ENCODE measurements around the gene DCDC2C. TPM values are rescaled to one million over a fixed set of nuclear protein-coding genes. Genes with fewer than 3 reads are reported as not detected.

The DCDC2C gene
- total RNA-seq, 1 experiment from 2014 or later, result not detected

GRCh38 chr2:3736112-3736511 lies 32.7 kb downstream of the DCDC2C start:
- no peak overlapping the region for H3K4me3 ChIP-seq (ENCODE audit: low read depth, low read length)
- Mint-ChIP-seq H3K36me3 (ENCODE audit: insufficient read depth, unreplicated experiment) (no peaks in the 10 kb centered on the region), H3K27me3 (ENCODE audit: insufficient read depth, unreplicated experiment) (peaks cover 18% of the 10 kb centered on the region), H3K4me3 (ENCODE audit: unreplicated experiment) (no peak overlapping the region), H3K27ac (ENCODE audit: unreplicated experiment) (no peak overlapping the region), H3K9me3 (ENCODE audit: unreplicated experiment) (no peaks in the 10 kb centered on the region), H3K4me1 (ENCODE audit: low read depth, unreplicated experiment) (no peaks in the 10 kb centered on the region)
- no peak for DNase-seq
- no peaks in the 10 kb centered on the region for H3K9me3 ChIP-seq
- H3K4me1 ChIP-seq, result no peaks in the 10 kb centered on the region
- peaks cover 4% of the 10 kb centered on the region for H3K27me3 ChIP-seq (replicated peaks; ENCODE audit: control insufficient read depth, insufficient read depth, low read length)
- POLR2A ChIA-PET, result no interaction called here
- intact Hi-C loops (cut with micrococcal nuclease; ENCODE audit: unreplicated experiment), result no loop called here
- TF ChIP-seq CTCF (IDR thresholded peaks at IDR 0.05; ENCODE audit: insufficient read depth in 1 of 2, low read depth in 1 of 2, low read length in 1 of 2, severe bottlenecking in 1 of 2, unreplicated experiment in 1 of 2), result no peak
- CTCF ChIA-PET, result no interaction called here
- no peaks in the 10 kb centered on the region for H3K36me3 ChIP-seq (ENCODE audit: control insufficient read depth, insufficient read depth, low read length)
- BruUV-seq (replicated peaks), result no TSS peak

- Mint-ChIP-seq H3K27ac (ENCODE audit: unreplicated experiment) (no peak overlapping the region), H3K9me3 (ENCODE audit: unreplicated experiment) (no peaks in the 10 kb centered on the region), H3K27me3 (ENCODE audit: insufficient read depth, unreplicated experiment) (peaks cover 12% of the 10 kb centered on the region), H3K4me1 (ENCODE audit: low read depth, unreplicated experiment) (no peaks in the 10 kb centered on the region), H3K36me3 (ENCODE audit: insufficient read depth, unreplicated experiment) (no peaks in the 10 kb centered on the region), H3K4me3 (ENCODE audit: unreplicated experiment) (no peak overlapping the region)
- Histone ChIP-seq H3K36me3 (ENCODE audit: control insufficient read depth, insufficient read depth, low read length) (no peaks in the 10 kb centered on the region), H3K9me3 (no peaks in the 10 kb centered on the region), H3K27me3 (replicated peaks; ENCODE audit: control insufficient read depth, insufficient read depth, low read length) (peaks cover 4% of the 10 kb centered on the region), H3K4me3 (ENCODE audit: low read depth, low read length) (no peak overlapping the region), H3K4me1 (no peaks in the 10 kb centered on the region)
- no peak for DNase-seq
- POLR2A ChIA-PET, result no interaction called here
- intact Hi-C loops (cut with micrococcal nuclease; ENCODE audit: unreplicated experiment), result no loop called here
- no peak for TF ChIP-seq CTCF (IDR thresholded peaks at IDR 0.05; ENCODE audit: insufficient read depth in 1 of 2, low read depth in 1 of 2, low read length in 1 of 2, severe bottlenecking in 1 of 2, unreplicated experiment in 1 of 2)
- CTCF ChIA-PET, result no interaction called here
- BruUV-seq (replicated peaks), result no TSS peak
These were observed 33.8 kb downstream of the DCDC2C start for GRCh38 chr2:3737128-3737527.

GRCh38 chr2:3738454-3738853 lies 35.1 kb downstream of the DCDC2C start:
- H3K4me3 ChIP-seq (ENCODE audit: low read depth, low read length), result no peak overlapping the region
- peak; percentile 60 to 74 for DNase-seq
- CTCF ChIA-PET, result interaction anchor here (0.6 to 1.0 kb wide), 4 partner anchors 10 to 116 kb away, joined by 5 to 9 read pairs (median 6); no protein-coding TSS in a partner anchor
- no peaks in the 10 kb centered on the region for H3K4me1 ChIP-seq
- peak; percentile 40 to 55 for TF ChIP-seq CTCF (IDR thresholded peaks at IDR 0.05; ENCODE audit: insufficient read depth in 1 of 2, low read depth in 1 of 2, low read length in 1 of 2, severe bottlenecking in 1 of 2, unreplicated experiment in 1 of 2)
- intact Hi-C loops (cut with micrococcal nuclease; ENCODE audit: unreplicated experiment), result loop anchor here (1.0 to 2.0 kb wide), 3 partner anchors 42 to 89 kb away; no protein-coding TSS in a partner anchor
- no TSS peak for BruUV-seq (replicated peaks)
- POLR2A ChIA-PET, result interaction anchor here (0.6 kb wide), 1 partner anchor 87 kb away, joined by 6 read pairs; no protein-coding TSS in a partner anchor
- Mint-ChIP-seq H3K9me3 (ENCODE audit: unreplicated experiment) (no peaks in the 10 kb centered on the region), H3K36me3 (ENCODE audit: insufficient read depth, unreplicated experiment) (no peaks in the 10 kb centered on the region), H3K27me3 (ENCODE audit: insufficient read depth, unreplicated experiment) (peaks cover 19% of the 10 kb centered on the region), H3K4me3 (ENCODE audit: unreplicated experiment) (no peak overlapping the region), H3K4me1 (ENCODE audit: low read depth, unreplicated experiment) (no peaks in the 10 kb centered on the region), H3K27ac (ENCODE audit: unreplicated experiment) (no peak overlapping the region)
- no peaks in the 10 kb centered on the region for H3K9me3 ChIP-seq
- H3K27me3 ChIP-seq (replicated peaks; ENCODE audit: control insufficient read depth, insufficient read depth, low read length), result peaks cover 4% of the 10 kb centered on the region
- H3K36me3 ChIP-seq (ENCODE audit: control insufficient read depth, insufficient read depth, low read length), result no peaks in the 10 kb centered on the region
